ENCODE data around the gene LYRM1.
"Not testable (repeated sequence)": the region's sequence is repeated elsewhere in the genome, so short reads cannot be mapped to it uniquely, and the experiment has no call there.

The LYRM1 gene

DNA sequence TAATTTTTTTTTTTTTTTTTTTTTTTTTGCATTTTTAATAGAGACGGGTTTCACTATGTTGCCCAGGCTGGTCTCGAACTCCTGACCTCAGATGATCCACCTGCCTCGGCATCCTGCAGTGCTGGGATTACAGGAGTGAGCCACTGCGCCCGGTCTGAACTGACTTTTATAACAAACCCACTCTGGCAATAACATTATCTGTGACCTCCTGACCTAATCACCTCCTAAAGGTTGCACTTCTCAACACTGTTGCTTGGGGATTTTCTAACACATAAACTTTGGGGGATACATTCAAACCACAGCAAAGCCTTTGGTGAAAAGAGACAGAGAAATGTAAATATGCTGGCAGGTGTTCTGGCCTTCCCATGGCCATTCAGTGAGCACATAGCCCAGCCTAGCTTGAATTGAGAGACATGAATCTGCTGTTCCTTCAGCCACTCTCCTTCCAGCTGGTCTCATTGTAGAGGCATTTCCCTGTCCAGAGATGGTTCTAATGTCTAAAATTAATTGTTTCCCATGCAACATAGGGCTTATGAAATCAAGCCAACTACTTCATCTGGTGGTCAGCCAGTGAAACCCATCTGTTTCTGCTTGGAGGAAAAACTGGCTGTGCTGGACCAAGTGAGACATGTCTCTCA lies 28.3 kb downstream of the LYRM1 start:
- H3K27ac ChIP-seq = no peak overlapping the region
- no peak for DNase-seq (ENCODE audit: low read depth, low spot score)

DNA sequence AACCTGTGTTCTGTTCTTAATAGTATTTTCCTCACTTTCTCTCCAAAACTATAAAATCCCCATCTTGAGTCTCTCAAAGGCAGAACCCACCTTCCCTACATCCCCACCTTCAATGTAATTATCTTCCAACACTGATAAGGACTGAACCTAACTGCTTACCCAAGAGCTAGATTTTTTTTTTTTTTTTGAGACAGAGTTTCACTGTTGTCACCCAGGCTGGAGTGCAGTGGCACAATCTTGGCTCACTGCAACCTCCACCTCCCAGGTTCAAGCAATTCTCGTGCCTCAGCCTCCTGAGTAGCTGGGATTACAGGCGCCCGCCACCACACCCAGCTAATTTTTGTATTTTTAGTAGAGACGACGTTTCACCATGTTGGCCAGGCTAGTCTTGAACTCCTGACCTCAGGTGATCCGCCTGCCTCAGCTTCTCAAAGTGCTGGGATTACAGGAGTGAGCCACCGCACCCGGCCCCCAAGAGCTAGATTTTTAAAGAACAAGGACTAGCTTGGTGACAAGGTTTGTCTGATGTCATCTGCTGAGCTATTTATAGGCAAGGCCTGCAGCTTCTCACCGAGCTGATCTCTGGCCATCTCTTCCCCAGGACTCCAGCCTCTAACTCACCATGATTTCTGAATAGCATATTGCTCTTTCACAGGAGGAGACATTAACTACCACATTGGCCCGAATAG lies 29.2 kb downstream of the LYRM1 start:
- not testable (repeated sequence) for DNase-seq (ENCODE audit: low read depth, low spot score); H3K27ac ChIP-seq

DNA sequence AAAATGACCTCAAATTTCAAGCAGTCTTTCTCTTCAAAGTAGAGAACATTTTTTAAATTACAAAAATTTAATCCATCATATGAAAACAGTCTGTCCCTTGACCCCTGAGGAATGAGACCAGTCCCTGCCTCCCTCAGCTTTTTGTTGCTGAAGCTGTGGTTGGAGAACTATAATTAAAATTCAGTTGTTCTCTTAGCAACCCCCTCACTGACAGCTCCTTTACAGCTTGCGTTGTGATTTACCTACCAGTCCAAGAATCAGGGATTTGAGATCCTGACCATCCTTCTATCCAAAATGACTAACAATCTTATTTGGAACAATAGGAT lies 29.8 kb downstream of the LYRM1 start:
- DNase-seq (ENCODE audit: low read depth, low spot score) = no peak
- no peak overlapping the region for H3K27ac ChIP-seq

DNA sequence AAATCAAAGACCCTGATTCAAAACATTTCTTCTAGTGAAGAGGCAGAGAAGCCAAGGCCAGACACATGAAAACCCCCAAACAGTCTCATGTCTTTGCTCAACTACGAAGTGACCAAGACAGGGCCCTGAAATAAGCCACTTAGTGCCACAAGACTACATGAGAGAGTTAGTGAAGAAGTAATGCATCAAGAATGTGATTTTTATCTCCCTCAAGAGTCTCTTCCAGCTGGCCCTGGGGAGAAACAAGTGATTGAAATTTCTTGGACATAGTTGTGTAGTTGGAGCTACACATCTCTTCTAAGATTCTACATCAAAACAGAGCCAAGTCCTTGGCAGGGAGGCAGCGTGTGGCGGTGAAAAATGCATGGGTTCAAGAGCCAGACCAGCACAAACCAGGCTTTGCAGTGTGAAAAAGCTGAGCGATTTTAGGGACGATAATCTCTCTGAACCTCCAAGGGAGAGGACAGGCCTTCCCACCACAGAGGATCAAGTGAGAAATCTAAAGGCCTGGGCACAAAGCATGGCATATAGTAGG lies 30.6 kb downstream of the LYRM1 start:
- no peak overlapping the region for H3K27ac ChIP-seq
- no peak for DNase-seq (ENCODE audit: low read depth, low spot score)

- no peak for DNase-seq (ENCODE audit: low read depth, low spot score)
- H3K27ac ChIP-seq = no peak overlapping the region
Observed at GRCh38 chr16:20933589-20933988, 33.0 kb downstream of the LYRM1 start.

DNA sequence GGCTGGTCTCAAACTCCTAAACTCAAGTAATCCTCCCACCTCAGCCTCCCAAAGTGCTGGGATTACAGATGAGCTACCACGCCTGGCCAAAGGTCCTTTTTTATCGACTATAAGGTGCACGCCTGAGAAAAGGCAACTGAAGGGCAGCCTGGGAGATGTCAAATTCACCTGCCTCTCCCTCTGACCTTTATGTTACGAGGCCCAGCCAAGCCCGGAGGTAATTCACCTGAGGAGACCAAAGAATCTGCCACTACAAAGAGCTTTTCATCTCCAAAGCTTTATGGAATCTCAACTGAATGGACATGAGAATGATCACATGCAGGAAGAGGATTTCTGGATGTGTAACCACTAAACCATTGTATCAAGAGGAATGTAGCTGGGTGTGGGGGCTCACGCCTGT lies 37.2 kb downstream of the LYRM1 start:
- H3K27ac ChIP-seq = peak overlapping the region; percentile 24

DNA sequence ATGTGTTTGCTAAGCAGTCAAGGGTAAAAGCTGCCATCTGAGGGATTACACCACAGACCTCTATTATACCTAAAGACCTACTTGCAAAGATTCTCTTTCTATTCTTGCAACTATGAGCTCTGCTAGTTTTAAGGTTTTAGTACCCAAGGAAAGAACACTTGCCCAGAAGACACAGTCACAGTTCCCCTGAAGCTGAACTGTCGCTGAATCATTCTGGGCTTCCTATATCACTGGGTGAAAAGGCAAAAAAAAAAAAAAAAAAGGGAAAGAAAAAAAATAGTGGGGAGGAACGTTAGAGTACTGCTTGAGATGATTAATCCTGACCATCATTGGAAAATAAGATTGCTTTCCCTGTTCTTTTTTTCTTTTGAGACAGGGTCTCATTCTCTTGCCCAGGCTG lies 37.9 kb downstream of the LYRM1 start:
- DNase-seq (ENCODE audit: low read depth, low spot score) = no peak
- peak overlapping the region; percentile 24 for H3K27ac ChIP-seq

More for the DNA sequence above, 37.2 kb downstream of the LYRM1 start:
- no peak for DNase-seq (ENCODE audit: low read depth, low spot score)

- no peak for DNase-seq (ENCODE audit: low read depth, low spot score)
- no peak overlapping the region for H3K27ac ChIP-seq
Observed at GRCh38 chr16:20939611-20940010, 39.0 kb downstream of the LYRM1 start.

DNA sequence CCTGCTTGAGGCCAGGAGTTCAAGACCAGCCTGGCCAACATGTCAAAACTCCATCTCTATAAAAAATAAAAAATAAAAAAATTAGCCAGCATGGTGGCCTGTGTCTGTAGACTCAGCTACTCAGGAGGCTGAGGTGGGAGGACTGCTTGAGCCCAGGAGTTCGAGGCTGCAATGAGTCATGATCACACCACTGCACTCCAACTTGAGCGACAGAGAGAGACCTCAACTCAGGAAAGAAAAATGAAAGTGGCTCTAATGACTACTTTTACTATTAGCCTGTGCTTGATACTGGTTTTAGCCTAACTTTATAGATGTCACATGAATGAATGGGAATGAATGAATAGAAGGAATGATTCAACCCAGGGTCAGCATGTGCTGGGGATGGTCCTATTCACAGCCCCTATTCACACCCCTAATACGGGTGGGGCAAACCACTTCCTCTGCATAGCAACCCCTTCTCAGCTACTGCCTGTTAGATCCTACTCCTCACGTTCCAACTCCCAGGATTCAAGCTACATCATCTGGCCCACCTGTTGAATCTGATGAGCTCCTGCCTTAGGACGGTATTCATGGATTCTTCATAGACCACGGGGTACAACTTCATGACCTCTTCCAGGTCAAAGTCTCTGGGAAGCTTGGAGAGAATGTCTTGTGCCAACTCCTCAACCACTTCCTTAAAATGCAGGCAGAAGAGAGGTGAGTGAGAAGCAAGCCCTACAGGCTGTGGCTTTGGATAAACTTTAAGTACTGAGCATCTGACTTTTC lies 40.5 kb downstream of the LYRM1 start:
- no peak overlapping the region for H3K27ac ChIP-seq
- no peak for DNase-seq (ENCODE audit: low read depth, low spot score)

DNA sequence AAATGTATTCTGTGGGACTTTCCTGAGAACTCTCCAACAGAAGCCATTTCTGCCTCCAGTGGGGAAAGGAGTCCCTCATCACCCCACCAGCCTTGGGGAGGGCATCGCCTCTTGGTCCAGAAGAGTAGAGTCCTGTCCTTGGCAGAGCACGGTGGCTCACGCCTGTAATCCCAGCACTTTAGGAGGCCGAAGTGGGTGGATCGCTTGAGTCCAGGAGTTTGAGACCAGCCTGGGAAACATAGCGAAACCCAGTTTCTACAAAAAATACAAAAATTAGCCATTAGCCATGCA lies 41.0 kb downstream of the LYRM1 start:
- no peak for DNase-seq (ENCODE audit: low read depth, low spot score)
- H3K27ac ChIP-seq = no peak overlapping the region

DNA sequence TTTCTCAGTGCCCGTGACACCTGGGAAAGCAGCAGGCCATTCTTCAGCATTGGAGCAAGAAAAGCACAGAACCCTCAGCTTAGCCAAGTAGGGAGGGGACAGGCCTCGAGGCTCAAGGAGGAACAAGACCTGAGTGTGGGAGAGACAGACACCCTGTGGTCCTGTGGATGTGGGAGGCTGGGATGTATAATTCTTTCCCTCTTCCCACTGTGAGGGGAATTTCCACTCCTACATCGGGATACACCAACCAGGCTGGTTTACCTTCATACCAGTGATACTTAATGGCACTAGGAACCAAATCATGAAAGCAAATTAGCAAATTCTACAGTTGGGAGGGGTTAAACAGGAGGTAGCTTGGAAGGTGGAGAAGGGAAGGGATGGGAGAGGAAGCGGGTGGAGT lies 41.7 kb downstream of the LYRM1 start:
- no peak for DNase-seq (ENCODE audit: low read depth, low spot score)
- H3K27ac ChIP-seq = no peak overlapping the region

GRCh38 chr16:20944861-20945574 lies 44.4 kb downstream of the LYRM1 start:
- no peak for DNase-seq (ENCODE audit: low read depth, low spot score)
- H3K27ac ChIP-seq = no peak overlapping the region

DNA sequence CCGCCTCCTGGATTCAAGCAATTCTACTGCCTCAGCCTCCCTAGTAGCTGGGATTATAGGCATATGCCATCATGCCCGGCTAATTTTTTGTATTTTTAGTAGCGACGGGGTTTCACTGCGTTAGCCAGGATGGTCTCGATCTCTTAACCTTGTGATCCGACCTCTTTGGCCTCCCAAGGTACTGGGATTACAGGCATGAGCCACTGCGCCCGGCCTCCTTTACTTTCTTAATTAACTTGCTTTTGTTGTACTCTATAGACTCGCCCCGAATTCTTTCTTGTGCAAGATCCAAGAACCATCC lies 45.0 kb downstream of the LYRM1 start:
- DNase-seq (ENCODE audit: low read depth, low spot score); H3K27ac ChIP-seq: not testable (repeated sequence)

GRCh38 chr16:20946015-20946629 lies 45.6 kb downstream of the LYRM1 start:
- DNase-seq (ENCODE audit: low read depth, low spot score) = no peak
- no peak overlapping the region for H3K27ac ChIP-seq

GRCh38 chr16:20948444-20948843 lies 47.9 kb downstream of the LYRM1 start:
- H3K27ac ChIP-seq = no peak overlapping the region
- DNase-seq (ENCODE audit: low read depth, low spot score) = no peak

- no peak for DNase-seq (ENCODE audit: low read depth, low spot score)
- H3K27ac ChIP-seq = no peak overlapping the region
Observed at GRCh38 chr16:20949660-20950059, 49.1 kb downstream of the LYRM1 start.

GRCh38 chr16:20950294-20950693 lies 49.7 kb downstream of the LYRM1 start:
- no peak for DNase-seq (ENCODE audit: low read depth, low spot score)
- no peak overlapping the region for H3K27ac ChIP-seq

GRCh38 chr16:20952139-20952920 lies 51.8 kb downstream of the LYRM1 start:
- peak overlapping the region; percentile 44 for H3K27ac ChIP-seq
- peak; percentile 51 for DNase-seq (ENCODE audit: low read depth, low spot score)

GRCh38 chr16:20954574-20954973 lies 54.0 kb downstream of the LYRM1 start:
- no peak overlapping the region for H3K27ac ChIP-seq
- DNase-seq (ENCODE audit: low read depth, low spot score) = no peak

- no peak overlapping the region for H3K27ac ChIP-seq
- no peak for DNase-seq (ENCODE audit: low read depth, low spot score)
Observed at GRCh38 chr16:20956319-20956718, 55.7 kb downstream of the LYRM1 start.
